ENCODE data around the gene GRIN2B. TPM values are rescaled to one million over a fixed set of nuclear protein-coding genes. Genes with fewer than 3 reads are reported as not detected.
A peak's percentile ranks its signal among the peaks of the same experiment; 100 is the strongest.

The GRIN2B gene
- polyA plus RNA-seq, 12 donors, result 0.03 to 0.85 (median 0.06) TPM; not detected in 2

DNA sequence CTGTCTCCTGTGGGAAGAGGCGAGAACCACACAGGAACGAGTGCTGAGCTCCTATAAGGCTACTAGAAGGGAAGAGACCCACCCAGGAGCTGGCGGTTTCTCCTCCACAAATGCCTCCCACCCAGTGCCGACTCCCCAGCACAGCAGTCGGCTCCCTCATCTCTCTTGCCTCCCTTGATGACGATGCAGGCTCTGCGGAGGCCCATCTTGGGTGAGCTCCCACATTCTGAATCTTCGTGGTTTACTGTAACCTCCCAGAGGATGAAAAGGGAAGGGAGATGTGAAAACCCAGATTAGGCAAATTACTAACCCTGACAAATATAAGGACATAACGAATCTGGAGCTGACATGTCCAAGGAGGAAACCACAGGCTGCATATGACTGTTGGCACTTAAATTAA, 23.8 kb downstream of the GRIN2B start:
- no peak for DNase-seq

DNA sequence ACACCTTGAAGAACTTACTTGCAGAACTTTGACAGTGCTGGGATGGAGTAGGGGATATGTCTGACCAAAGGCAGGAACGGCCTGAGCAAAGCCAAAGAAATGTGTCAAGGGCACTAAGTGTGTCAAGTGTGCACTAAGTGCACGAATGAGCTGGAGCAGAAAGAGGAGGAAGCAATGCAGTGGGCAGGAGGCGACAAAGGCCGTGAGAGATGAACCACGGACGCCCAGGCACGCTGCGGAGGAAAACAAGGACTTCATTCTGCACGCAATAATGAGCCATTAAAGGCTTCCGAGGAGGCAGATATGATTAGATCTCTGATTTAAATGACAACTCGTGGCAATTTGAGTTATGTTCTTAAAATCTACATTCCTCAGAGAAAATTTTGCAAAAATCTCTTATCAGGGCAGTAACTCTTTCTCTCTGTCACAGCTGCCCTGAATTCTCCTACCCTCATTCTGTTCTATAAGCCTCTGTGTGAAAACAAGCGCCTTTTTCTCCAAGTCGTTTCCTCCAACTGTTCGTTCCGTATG, 25.3 kb downstream of the GRIN2B start:
- no peak for DNase-seq

DNA sequence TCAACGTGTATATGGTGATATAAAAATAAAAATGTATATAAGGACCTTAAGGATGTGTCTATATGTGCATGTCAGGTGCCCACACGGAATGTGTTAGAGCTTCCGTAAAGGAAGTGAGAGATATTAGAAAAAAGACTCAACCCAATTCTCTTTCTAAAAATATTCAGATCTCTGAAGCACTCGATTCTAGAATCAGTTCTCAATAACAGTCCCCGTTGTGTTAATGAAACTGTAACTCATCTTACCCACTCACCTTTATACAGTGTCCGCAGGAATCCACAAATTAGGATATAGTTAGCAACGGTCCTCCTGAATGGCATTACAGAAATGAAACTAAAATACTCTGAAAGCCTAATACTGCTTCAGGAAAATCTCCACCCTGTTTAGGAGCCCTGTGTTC, 29.3 kb downstream of the GRIN2B start:
- DNase-seq, result no peak

DNA sequence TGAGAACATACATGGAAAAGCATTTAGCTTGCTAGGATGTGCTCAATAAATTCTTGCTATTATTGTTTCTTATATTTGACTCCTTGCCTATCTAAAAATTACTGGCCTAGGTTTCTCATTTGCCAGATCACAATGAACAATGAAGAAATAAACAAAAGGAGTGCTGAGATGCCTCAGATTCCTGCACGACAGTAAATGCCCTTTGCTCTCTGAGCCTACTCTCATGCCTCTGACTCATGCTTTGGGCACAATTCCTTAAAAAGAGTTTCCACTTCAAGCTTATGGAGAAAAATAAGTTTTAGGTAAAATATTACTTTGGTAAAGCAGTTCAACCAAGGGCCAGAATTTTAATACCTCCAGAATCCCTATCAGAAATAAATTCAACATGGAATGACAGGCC, 30.9 kb downstream of the GRIN2B start:
- no peak for DNase-seq

DNA sequence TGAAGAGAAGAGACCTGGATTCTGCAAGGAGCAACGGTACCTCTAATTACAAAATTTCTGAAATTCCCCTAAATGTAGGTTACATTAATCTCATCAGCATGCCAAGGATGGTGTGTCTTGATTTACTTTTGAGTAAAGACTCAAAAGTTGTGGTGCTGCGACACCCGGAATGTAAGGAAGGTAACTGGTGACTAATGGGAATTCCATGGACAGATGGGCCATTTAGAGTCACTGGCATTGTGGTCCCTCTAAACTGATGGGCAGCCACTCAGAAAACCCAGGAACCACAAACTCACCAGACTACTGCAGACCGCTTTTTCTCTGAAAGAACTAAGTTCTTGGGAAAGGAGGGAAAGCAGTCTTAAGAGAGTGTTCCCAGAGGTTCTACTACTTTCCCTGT, 32.8 kb downstream of the GRIN2B start:
- DNase-seq, result no peak

DNA sequence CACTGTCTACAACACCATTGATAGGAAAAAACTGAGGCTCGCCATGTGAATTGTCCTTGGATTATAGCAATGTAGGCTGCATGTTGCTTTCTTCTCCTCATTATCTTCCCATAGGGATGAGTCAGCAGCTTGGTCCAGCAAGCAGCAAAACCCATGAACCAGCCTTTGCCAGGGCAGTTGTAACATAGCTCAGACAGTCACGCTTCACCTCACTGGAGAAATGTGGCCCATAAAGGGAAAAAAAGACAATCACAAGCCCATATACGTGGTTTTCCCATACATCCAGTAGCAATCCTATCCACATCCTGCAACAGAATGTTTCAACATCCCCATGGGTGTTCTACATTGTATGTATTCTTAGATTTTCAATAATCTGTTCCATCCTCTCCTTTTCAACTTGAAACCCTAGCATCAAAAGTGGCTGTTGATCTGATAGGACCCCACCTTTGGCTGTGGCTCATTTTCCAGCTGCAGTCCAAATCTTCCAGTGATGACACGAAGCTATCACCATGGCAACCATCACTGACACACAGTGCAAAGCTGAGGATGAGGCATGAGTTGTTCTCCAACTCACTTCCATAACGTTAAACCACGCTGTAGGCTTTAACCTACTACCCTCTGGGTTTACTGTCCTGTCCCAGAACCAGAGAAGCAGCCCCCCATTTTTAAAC, 34.0 kb downstream of the GRIN2B start:
- no peak for DNase-seq

DNA sequence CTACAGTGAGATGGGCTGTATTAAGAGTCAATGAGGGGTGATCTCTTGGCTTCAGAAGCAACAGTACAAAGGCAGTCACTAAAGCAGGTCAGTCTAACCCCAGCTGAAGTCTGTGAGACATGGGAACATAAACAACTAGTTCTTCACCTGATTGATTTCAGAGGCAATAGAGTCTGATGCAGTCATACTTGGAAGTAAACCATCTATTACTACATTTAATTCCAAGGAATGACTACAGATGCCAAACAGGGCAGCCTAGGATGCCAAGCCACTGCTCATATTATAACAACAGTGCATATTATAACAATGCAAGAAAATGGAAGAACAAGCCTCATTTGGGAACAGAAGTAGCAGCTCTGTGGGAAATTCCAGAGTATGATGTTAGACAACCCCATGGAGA, 35.8 kb downstream of the GRIN2B start:
- no peak for DNase-seq

DNA sequence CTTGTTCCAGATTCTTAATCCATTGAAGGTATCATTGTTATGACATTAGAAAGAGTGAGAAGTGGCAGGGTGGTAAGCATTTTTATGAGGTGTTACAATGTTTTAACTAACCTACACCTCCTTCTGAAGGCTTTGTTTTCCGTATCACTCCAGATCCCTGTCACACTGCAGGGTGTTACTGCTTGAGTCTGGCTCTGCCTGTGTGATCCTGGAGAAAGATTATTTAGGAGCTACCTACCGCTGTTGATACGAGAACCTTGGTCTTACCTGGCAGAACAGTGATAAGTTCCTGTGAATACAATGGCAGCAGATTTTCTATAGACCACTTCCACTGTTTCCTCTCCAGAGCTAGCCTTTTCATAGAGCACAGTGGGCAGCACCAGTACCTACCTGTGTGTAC, 36.2 kb downstream of the GRIN2B start:
- DNase-seq, result no peak

DNA sequence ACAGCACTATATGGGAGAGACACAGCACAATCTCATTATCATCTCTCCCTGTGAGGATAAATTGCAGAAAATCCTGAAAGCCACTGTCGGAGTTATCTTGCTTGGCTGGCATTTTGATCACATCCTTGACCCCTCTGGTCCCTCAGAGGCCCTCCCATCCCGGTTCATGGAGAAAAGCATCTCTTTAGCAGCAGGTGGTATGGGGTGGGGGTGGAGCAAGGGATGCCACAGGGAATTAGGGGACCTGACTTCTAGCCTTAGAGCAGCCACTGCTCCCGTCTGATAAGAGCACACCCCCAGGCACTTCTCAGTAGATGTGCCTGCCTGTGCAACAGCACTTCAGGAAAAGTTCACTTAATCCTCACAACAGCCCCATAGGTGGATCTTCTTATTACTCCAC, 38.6 kb downstream of the GRIN2B start:
- DNase-seq, result no peak

DNA sequence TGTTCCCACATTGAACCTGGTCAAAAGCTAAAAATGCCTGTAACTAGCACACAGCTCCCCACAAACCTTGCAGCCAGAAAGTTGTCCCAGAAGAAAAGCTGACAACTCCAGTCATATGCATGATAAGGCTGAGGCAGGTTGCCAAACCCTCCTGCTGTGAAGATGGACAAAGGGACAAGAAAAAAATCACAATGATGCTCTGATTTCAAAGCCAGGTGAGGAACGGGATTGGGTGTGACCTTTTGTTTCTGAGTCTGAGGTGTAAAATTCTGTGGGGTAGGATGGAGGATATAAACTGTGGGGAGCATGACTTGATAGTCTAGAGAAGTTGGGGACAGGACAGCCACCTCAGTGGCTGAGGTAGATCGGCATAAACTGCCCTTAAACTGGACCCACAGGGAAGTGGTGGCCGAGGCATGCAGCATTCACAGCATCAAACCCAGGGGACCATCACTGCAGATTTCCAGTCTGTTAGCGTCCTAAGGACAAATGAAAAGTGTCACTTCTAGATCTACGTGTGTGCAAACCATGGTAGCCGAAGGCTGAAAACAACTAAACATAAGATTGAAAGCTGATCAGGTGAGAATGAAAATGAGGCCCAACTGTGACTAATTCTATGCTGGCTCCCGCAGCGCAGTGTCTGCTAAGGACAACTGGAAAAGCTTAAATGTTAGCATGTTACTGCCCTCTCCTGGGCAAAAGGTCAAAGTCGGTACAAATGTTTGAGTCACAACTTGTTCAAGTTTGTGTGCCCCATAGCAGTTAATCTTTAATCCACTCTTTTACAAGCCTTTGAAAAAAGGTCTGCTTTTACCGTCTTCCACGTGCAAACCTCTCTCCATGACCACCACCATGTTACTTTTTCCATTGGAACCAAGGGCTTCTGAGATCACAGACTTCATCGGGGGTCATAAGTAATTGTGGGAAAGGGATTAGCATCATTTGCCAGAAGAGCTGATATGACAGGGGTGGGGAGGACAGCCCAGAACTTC, 39.8 kb downstream of the GRIN2B start:
- peak; percentile 25 for DNase-seq

DNA sequence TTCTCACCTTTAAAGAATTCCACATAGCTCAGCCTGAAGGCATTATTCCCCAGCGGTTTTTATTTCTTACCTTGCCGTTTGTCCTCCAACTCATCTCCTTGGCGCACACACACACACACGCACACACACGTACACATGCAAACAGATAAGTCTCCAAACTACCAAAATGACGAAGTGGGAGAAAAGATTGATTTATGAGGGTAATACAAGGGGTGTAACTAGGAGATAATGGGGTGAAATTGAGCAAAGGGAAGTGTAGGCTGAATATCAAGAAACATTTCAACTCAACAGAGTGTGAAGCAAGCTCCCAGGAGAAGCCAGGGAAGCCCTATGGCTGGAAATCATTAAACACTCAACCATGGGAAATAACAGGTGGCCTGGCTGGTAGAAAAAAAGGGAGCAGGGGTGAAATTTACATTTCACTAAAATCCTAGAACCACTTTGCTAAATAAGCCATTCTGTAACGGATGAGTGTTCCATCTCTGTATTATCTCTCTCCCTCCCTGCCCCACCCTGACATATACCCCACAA, 41.0 kb downstream of the GRIN2B start:
- no peak for DNase-seq

DNA sequence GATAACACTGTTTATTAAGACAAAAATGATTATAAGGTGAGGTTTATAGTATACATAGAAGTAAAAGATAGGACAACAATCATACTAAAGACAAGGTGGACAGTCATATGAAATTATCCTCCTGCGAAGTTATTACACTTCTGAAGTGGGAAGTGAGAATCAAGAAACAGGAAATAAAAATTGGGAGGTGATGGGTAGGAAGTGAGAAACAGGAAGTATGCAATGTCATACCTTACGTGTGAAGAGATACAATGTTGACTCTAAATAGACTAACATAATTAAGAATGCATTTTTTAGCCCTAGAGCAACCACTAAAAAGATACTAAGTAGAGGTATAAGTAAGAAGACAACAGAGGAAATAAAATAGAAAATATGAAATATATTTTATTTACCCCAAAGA, 43.7 kb downstream of the GRIN2B start:
- no peak for DNase-seq

DNA sequence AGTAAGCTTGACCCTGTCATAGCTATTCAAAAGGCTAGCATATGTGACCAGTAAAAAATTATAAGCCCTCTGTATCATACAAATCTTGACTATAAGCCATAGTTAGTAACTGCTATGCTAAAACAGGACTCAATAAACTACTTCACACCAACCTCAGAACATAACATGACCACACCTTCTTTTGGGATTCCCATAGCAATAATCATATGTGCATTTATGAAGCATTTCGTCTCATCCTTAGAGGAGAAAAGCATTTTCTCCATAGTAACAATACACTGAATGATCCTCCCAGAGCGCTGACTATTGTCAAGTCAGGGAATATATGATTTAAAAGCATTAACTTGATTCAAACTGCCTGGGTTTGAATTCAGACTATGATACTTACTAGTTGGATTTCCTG, 46.2 kb downstream of the GRIN2B start:
- DNase-seq, result no peak

All from muscle of arm (tissue), 12 donors.